ENCODE data around the gene ZNF488. TPM values are rescaled to one million over a fixed set of nuclear protein-coding genes. Genes with fewer than 3 reads are reported as not detected.

Gene ZNF488
- total and polyA plus RNA-seq, 7 donors, result 0.16 to 0.82 (median 0.65) TPM; not detected in 3

GRCh38 chr10:47332946-47333345, 51.1 kb downstream of the ZNF488 start:
- Histone ChIP-seq H3K36me3 (no peaks in the 10 kb centered on the region), H3K4me1 (peaks cover 0 to 6% (median 2%) of the 10 kb centered on the region in 4 donors), H3K27me3 (no peaks in the 10 kb centered on the region), H3K4me3 (no peak overlapping the region), H3K9me3 (no peaks in the 10 kb centered on the region), H3K27ac (no peak overlapping the region)
- DNase-seq, result no peak
- WGBS, 2 donors, result 83 to 91% methylated on average over 3 of the region's 3 CpGs
- intact Hi-C loops (cut with DNase I), result no loop called here
- TF ChIP-seq POLR2AphosphoS5 (IDR thresholded peaks at IDR 0.05) (no peak), POLR2A (IDR thresholded peaks at IDR 0.05) (no peak), EP300 (IDR thresholded peaks at IDR 0.05) (no peak)
- TF ChIP-seq, protein P1, sequence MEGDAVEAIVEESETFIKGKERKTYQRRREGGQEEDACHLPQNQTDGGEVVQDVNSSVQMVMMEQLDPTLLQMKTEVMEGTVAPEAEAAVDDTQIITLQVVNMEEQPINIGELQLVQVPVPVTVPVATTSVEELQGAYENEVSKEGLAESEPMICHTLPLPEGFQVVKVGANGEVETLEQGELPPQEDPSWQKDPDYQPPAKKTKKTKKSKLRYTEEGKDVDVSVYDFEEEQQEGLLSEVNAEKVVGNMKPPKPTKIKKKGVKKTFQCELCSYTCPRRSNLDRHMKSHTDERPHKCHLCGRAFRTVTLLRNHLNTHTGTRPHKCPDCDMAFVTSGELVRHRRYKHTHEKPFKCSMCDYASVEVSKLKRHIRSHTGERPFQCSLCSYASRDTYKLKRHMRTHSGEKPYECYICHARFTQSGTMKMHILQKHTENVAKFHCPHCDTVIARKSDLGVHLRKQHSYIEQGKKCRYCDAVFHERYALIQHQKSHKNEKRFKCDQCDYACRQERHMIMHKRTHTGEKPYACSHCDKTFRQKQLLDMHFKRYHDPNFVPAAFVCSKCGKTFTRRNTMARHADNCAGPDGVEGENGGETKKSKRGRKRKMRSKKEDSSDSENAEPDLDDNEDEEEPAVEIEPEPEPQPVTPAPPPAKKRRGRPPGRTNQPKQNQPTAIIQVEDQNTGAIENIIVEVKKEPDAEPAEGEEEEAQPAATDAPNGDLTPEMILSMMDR (IDR thresholded peaks at IDR 0.05), result no peak

GRCh38 chr10:47332371-47332770, 51.7 kb downstream of the ZNF488 start:
- no peaks in the 10 kb centered on the region for H3K27me3 ChIP-seq
- intact Hi-C loops (cut with DNase I), result no loop called here
- DNase-seq, result no peak
- H3K4me1 ChIP-seq, result peaks cover 0 to 6% (median 2%) of the 10 kb centered on the region in 4 donors
- H3K4me3 ChIP-seq, result no peak overlapping the region
- no peak overlapping the region for H3K27ac ChIP-seq
- no peaks in the 10 kb centered on the region for H3K9me3 ChIP-seq
- H3K36me3 ChIP-seq, result no peaks in the 10 kb centered on the region
- TF ChIP-seq EP300 (IDR thresholded peaks at IDR 0.05) (no peak), POLR2A (IDR thresholded peaks at IDR 0.05) (no peak), POLR2AphosphoS5 (IDR thresholded peaks at IDR 0.05) (no peak)
- TF ChIP-seq, protein P1 (IDR thresholded peaks at IDR 0.05), result no peak
- 81 to 90% methylated on average over 3 of the region's 3 CpGs for WGBS, 2 donors

DNA sequence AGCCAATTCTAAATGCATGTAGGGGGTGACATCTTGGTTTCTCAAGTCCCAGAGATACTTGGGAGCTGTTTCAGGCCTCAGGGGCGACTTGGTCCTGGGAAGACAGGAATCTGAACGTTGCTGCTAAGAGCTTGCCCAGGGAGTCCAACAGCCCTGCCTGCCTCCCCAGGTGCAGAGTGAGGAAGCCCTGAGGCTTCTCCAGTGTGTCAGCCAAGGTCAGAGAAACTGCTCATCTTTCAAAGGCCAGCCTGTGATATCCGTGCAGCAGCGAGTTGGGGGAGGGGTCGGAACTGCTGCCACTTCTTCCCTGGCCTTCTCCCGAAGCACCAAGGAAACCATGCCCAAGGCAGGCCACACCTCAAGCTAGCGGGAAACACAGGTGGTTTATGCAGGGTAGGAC, 52.1 kb downstream of the ZNF488 start:
- DNase-seq, result no peak
- intact Hi-C loops (cut with DNase I), result no loop called here
- Histone ChIP-seq H3K9me3 (no peaks in the 10 kb centered on the region), H3K36me3 (no peaks in the 10 kb centered on the region), H3K27me3 (no peaks in the 10 kb centered on the region), H3K27ac (no peak overlapping the region), H3K4me3 (no peak overlapping the region), H3K4me1 (peaks cover 0 to 6% (median 2%) of the 10 kb centered on the region in 4 donors)
- WGBS, 2 donors, result 77 to 88% methylated on average over 7 of the region's 7 CpGs
- TF ChIP-seq, protein P1 (IDR thresholded peaks at IDR 0.05), result no peak
- no peak for TF ChIP-seq POLR2AphosphoS5 (IDR thresholded peaks at IDR 0.05)
- no peak for TF ChIP-seq POLR2A (IDR thresholded peaks at IDR 0.05)
- TF ChIP-seq EP300 (IDR thresholded peaks at IDR 0.05), result no peak

DNA sequence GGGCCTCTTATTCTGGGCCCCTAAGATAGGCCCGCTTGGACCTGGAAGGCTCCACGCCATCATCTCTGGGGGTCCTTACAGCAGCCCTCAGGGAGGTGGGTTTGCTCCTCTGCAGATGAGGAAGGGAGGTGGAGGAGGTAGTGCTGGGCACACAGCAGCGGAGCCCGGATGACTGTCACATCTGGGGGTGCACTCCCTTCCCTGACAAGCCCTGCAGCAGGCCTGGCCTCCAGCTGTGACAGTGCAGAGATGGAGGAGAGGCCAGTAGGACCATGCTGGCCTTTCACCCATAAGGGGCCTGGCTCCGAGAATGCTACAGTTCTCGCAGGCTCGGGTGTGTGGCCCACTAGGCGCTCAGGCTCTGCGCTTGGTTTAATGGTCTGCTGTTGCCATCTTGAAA, 52.6 kb downstream of the ZNF488 start:
- DNase-seq, result peak; percentile 43
- 95 to 98% methylated on average over 9 of the region's 9 CpGs for WGBS, 2 donors
- peaks cover 0 to 5% (median under 1%) of the 10 kb centered on the region in 4 donors for H3K4me1 ChIP-seq
- intact Hi-C loops (cut with DNase I), result no loop called here
- H3K4me3 ChIP-seq, result no peak overlapping the region
- H3K36me3 ChIP-seq, result no peaks in the 10 kb centered on the region
- H3K27ac ChIP-seq, result no peak overlapping the region
- no peaks in the 10 kb centered on the region for H3K9me3 ChIP-seq
- TF ChIP-seq POLR2AphosphoS5 (IDR thresholded peaks at IDR 0.05), result no peak
- no peak for TF ChIP-seq EP300 (IDR thresholded peaks at IDR 0.05)
- TF ChIP-seq POLR2A (IDR thresholded peaks at IDR 0.05), result no peak
- TF ChIP-seq, protein P1 (IDR thresholded peaks at IDR 0.05), result no peak
- no peaks in the 10 kb centered on the region for H3K27me3 ChIP-seq

- no peak for TF ChIP-seq POLR2AphosphoS5 (IDR thresholded peaks at IDR 0.05)
- TF ChIP-seq POLR2A (IDR thresholded peaks at IDR 0.05), result no peak
- TF ChIP-seq, protein P1 (IDR thresholded peaks at IDR 0.05), result no peak
- TF ChIP-seq EP300 (IDR thresholded peaks at IDR 0.05), result no peak
- WGBS, 2 donors, result 25 to 63% methylated on average over 3 of the region's 3 CpGs
- Histone ChIP-seq H3K27ac (no peak overlapping the region), H3K4me1 (no peaks in the 10 kb centered on the region), H3K4me3 (no peak overlapping the region), H3K27me3 (no peaks in the 10 kb centered on the region), H3K9me3 (no peaks in the 10 kb centered on the region), H3K36me3 (no peaks in the 10 kb centered on the region)
- intact Hi-C loops (cut with DNase I), result no loop called here
- no peak for DNase-seq
Observed at GRCh38 chr10:47330804-47331203, 53.3 kb downstream of the ZNF488 start.
